Mammary epithelial cell (primary cell): Measurements from ENCODE around the gene MYORG.

ENCODE experiments used
- CTCF ChIP-seq, 2 donors: IDR thresholded peaks in 1 of 2; conservative IDR thresholded peaks in 1 of 2; 2 replicates each; pipeline ENCODE4 v1.5.1; 2011 to 2012; ENCODE audit warnings: inconsistent platforms in 2 of 2, low read length in 2 of 2, mild to moderate bottlenecking in 2 of 2, control low read depth in 1 of 2, low read depth in 1 of 2; ENCODE audit not compliant: insufficient read depth in 1 of 2; ENCODE audit errors: extremely low read depth in 1 of 2
- EZH2 ChIP-seq: IDR thresholded peaks from 2 replicates; pipeline ENCODE4 v1.6.1; 2012; ENCODE audit warnings: low read length, inconsistent platforms, borderline replicate concordance

- TF ChIP-seq EZH2 (no peak), CTCF (conservative IDR thresholded peaks at IDR 0.05 in 1 of 2, IDR thresholded peaks at IDR 0.05 in 1 of 2; ENCODE audit: extremely low read depth in 1 of 2, insufficient read depth in 1 of 2, low read depth in 1 of 2, low read length in 2 of 2) (no peak)
Observed at GRCh38 chr9:34322899-34323591, 53.7 kb downstream of the MYORG start.
